ENCODE results near the gene CFAP20DC.
"Not testable (repeated sequence)": the region's sequence is repeated elsewhere in the genome, so short reads cannot be mapped to it uniquely, and the experiment has no call there.

CFAP20DC gene

DNA sequence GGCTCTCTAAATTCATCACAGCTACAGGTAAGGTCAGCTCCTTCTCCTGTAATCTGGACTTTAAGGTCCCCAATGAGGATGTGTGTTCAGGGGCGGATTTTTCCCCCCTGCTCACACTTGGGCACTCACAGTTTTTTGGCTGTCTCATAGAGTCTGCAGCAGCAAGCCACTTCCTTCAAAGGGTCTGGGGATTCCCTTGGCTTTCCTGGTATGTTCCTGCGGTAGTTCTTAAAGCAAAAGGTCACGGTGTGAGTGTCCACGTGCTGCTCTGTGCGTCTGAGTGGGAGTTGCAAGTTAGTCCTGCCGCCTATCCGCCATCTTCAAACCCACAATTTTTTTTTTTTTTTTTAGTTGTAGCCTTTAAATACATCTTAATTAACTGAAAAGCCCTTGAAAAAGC, 15.4 kb upstream of the CFAP20DC start:
- DNase-seq (ENCODE audit: low read depth): no peak
- H3K4me3 ChIP-seq (ENCODE audit: low read depth, low read length): no peak overlapping the region
- TF ChIP-seq POLR2A (IDR thresholded peaks at IDR 0.05; ENCODE audit: extremely low read depth, insufficient read length): no peak
- no peak for TF ChIP-seq MYC (IDR thresholded peaks at IDR 0.05; ENCODE audit: low read depth, low read length)
- TF ChIP-seq, protein P1, sequence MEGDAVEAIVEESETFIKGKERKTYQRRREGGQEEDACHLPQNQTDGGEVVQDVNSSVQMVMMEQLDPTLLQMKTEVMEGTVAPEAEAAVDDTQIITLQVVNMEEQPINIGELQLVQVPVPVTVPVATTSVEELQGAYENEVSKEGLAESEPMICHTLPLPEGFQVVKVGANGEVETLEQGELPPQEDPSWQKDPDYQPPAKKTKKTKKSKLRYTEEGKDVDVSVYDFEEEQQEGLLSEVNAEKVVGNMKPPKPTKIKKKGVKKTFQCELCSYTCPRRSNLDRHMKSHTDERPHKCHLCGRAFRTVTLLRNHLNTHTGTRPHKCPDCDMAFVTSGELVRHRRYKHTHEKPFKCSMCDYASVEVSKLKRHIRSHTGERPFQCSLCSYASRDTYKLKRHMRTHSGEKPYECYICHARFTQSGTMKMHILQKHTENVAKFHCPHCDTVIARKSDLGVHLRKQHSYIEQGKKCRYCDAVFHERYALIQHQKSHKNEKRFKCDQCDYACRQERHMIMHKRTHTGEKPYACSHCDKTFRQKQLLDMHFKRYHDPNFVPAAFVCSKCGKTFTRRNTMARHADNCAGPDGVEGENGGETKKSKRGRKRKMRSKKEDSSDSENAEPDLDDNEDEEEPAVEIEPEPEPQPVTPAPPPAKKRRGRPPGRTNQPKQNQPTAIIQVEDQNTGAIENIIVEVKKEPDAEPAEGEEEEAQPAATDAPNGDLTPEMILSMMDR (IDR thresholded peaks at IDR 0.05; ENCODE audit: low read depth, low read length): no peak
- TF ChIP-seq, protein P2, sequence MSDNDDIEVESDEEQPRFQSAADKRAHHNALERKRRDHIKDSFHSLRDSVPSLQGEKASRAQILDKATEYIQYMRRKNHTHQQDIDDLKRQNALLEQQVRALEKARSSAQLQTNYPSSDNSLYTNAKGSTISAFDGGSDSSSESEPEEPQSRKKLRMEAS (IDR thresholded peaks at IDR 0.05; ENCODE audit: low read depth, low read length): no peak

DNA sequence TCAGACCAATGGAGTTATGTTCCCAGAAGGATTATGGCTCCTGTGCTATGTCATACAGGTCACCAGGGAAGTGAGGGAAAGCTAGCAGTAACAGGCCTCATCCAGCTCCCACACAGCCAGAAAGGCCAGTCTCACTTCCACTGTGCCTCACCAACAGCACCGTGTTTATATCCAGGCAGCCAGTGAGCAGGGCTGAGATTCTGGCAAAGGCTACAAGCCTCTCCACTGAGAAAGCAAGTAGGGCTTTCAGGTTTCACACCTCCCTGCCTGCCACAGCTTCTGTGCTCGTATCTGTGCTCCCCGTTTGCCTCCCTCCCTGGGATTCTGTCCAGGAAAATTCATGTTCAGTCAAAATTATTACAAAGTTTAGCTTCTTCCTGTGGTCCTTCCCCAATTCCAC, 14.9 kb upstream of the CFAP20DC start:
- no peak for DNase-seq (ENCODE audit: low read depth)
- TF ChIP-seq, protein P2 (IDR thresholded peaks at IDR 0.05; ENCODE audit: low read depth, low read length): no peak
- no peak for TF ChIP-seq POLR2A (IDR thresholded peaks at IDR 0.05; ENCODE audit: extremely low read depth, insufficient read length)
- TF ChIP-seq, protein P1 (IDR thresholded peaks at IDR 0.05; ENCODE audit: low read depth, low read length): no peak
- TF ChIP-seq MYC (IDR thresholded peaks at IDR 0.05; ENCODE audit: low read depth, low read length): no peak
- H3K4me3 ChIP-seq (ENCODE audit: low read depth, low read length): no peak overlapping the region

DNA sequence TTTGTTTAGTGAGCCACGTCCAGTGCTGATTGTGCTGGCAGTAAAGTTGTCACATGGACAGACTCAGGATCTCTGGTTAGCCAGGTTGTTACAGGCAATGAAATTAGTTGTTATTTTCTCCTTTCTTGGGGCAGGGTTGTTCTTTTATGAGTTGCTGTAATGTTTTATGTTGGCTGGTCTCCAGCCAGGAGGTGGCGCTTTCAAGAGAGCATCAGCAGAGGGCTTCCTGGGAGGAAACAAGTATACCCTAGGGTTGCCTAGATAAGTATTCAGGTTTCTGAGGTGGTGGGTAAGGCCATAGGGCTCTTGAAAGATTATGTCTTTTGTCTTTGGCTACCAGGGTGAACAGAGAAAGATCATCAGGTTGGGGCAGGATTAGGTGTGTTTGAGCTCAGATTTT, 14.5 kb upstream of the CFAP20DC start:
- TF ChIP-seq POLR2A (IDR thresholded peaks at IDR 0.05; ENCODE audit: extremely low read depth, insufficient read length) (no peak), MYC (IDR thresholded peaks at IDR 0.05; ENCODE audit: low read depth, low read length) (no peak)
- TF ChIP-seq, protein P2 (IDR thresholded peaks at IDR 0.05; ENCODE audit: low read depth, low read length): no peak
- TF ChIP-seq, protein P1 (IDR thresholded peaks at IDR 0.05; ENCODE audit: low read depth, low read length): peak; percentile 4
- no peak overlapping the region for H3K4me3 ChIP-seq (ENCODE audit: low read depth, low read length)
- DNase-seq (ENCODE audit: low read depth): no peak

DNA sequence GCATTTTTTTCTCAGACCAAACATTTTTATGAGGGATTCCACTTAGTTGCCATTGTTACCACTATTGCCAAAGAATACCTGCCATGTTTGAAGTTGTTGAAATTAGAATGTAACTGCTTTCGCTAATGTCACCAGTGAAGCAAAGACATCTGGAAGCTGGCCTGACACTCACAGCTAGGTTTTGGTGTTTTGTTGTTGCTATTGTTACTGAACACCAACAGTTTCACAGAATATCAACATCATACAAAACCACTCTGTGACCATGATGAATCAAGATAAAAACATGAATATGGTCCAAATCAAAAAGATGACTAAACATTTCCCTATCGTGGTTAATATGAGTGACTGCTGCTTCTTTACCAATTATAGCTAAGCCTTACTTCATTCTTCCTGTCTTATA, 6.9 kb upstream of the CFAP20DC start:
- TF ChIP-seq, protein P2 (IDR thresholded peaks at IDR 0.05; ENCODE audit: low read depth, low read length): no peak
- no peak for TF ChIP-seq POLR2A (IDR thresholded peaks at IDR 0.05; ENCODE audit: extremely low read depth, insufficient read length)
- TF ChIP-seq MYC (IDR thresholded peaks at IDR 0.05; ENCODE audit: low read depth, low read length): no peak
- TF ChIP-seq, protein P1 (IDR thresholded peaks at IDR 0.05; ENCODE audit: low read depth, low read length): no peak
- no peak for DNase-seq (ENCODE audit: low read depth)
- no peak overlapping the region for H3K4me3 ChIP-seq (ENCODE audit: low read depth, low read length)

DNA sequence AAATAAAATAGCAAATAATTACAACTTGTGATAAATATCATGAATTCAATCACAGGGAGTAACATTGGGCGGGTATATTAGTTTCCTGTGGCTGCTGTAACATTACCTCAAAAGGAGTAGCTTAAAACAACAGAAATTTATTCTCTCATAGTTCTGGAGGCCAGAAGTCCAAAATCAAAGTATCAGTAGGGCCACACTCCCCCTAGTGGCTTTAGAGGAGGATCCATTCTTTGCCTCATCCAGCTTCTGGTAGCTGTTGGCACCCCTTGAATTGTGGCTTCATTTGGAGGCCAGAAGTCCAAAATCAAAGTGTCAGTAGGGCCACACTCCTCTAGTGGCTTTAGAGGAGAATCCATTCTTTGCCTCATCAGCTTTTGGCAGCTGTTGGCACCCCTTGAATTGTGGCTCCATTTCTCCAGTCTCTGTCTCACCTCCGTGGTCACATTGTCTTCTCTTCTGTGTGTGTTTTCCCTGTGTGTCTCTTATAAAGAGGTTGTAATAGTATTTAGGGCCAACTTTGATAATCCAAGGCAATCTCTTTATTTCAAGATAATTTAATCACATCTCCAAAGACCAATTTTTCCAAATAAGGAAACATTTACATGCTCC, 3.1 kb upstream of the CFAP20DC start:
- no peak overlapping the region for H3K4me3 ChIP-seq (ENCODE audit: low read depth, low read length)
- TF ChIP-seq POLR2A (IDR thresholded peaks at IDR 0.05; ENCODE audit: extremely low read depth, insufficient read length): no peak
- TF ChIP-seq, protein P1 (IDR thresholded peaks at IDR 0.05; ENCODE audit: low read depth, low read length): peak; percentile 52
- DNase-seq (ENCODE audit: low read depth): peak; percentile 25

DNA sequence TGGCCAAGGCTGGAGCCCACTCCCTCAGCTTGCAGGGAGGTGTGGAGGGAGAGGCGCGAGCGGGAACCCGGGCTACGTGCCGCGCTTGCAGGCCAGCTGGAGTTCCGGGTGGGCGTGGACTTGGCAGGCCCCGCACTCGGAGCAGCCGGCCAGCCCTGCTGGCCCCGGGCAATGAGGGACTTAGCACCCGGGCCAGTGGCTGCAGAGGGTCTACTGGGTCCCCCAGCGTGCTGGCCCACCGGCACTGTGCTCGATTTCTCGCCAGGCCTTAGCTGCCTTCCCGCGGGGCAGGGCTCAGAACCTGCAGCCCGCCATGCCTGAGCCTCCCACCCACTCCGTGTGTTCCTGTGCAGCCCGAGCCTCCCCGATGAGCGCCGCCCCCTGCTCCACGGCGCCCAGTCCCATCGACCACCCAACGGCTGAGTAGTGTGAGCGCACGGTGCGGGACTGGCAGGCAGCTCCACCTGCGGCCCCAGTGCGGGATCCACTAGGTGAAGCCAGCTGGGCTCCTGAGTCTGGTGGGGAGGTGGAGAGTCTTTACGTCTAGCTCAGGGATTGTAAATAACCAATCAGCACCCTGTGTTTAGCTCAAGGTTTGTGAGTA, 1.1 kb upstream of the CFAP20DC start:
- not testable (repeated sequence) for H3K4me3 ChIP-seq (ENCODE audit: low read depth, low read length); DNase-seq (ENCODE audit: low read depth)
